ENCODE measurements around the gene ARHGDIA.

The ARHGDIA gene

GRCh38 chr17:81828656-81829055 is 42.5 kb downstream of the ARHGDIA start:
- in situ Hi-C loops (cut with MboI; ENCODE audit: low pct_unique_long_range_greater_than_20kb, low sequenced_read_pairs, unreplicated experiment) = no loop called here
- DNase-seq (ENCODE audit: low spot score) = no peak
- no peak for TF ChIP-seq CTCF (IDR thresholded peaks at IDR 0.05; ENCODE audit: extremely low read depth, insufficient read depth, missing control alignments)

GRCh38 chr17:81825841-81826466 is 45.2 kb downstream of the ARHGDIA start:
- DNase-seq (ENCODE audit: low spot score) = no peak
- in situ Hi-C loops (cut with MboI; ENCODE audit: low pct_unique_long_range_greater_than_20kb, low sequenced_read_pairs, unreplicated experiment) = no loop called here
- no peak for TF ChIP-seq CTCF (IDR thresholded peaks at IDR 0.05; ENCODE audit: extremely low read depth, insufficient read depth, missing control alignments)

- in situ Hi-C loops (cut with MboI; ENCODE audit: low pct_unique_long_range_greater_than_20kb, low sequenced_read_pairs, unreplicated experiment) = no loop called here
- no peak for DNase-seq (ENCODE audit: low spot score)
- no peak for TF ChIP-seq CTCF (IDR thresholded peaks at IDR 0.05; ENCODE audit: extremely low read depth, insufficient read depth, missing control alignments)
Observed at GRCh38 chr17:81824595-81824994, 46.5 kb downstream of the ARHGDIA start.

- no peak for TF ChIP-seq CTCF (IDR thresholded peaks at IDR 0.05; ENCODE audit: extremely low read depth, insufficient read depth, missing control alignments)
- no peak for DNase-seq (ENCODE audit: low spot score)
- in situ Hi-C loops (cut with MboI; ENCODE audit: low pct_unique_long_range_greater_than_20kb, low sequenced_read_pairs, unreplicated experiment) = no loop called here
Observed at GRCh38 chr17:81823820-81824550, 47.2 kb downstream of the ARHGDIA start.

GRCh38 chr17:81822996-81823819 is 47.9 kb downstream of the ARHGDIA start:
- in situ Hi-C loops (cut with MboI; ENCODE audit: low pct_unique_long_range_greater_than_20kb, low sequenced_read_pairs, unreplicated experiment) = no loop called here
- no peak for DNase-seq (ENCODE audit: low spot score)
- TF ChIP-seq CTCF (IDR thresholded peaks at IDR 0.05; ENCODE audit: extremely low read depth, insufficient read depth, missing control alignments) = no peak

GRCh38 chr17:81822312-81822637 is 48.9 kb downstream of the ARHGDIA start:
- in situ Hi-C loops (cut with MboI; ENCODE audit: low pct_unique_long_range_greater_than_20kb, low sequenced_read_pairs, unreplicated experiment) = no loop called here
- DNase-seq (ENCODE audit: low spot score) = no peak
- TF ChIP-seq CTCF (IDR thresholded peaks at IDR 0.05; ENCODE audit: extremely low read depth, insufficient read depth, missing control alignments) = no peak

All from GM13977 (cell line).